ENCODE data around the gene FAM186B.

Gene FAM186B

GRCh38 chr12:49604856-49605255 is 583 bp downstream of the FAM186B start:
- no peak for DNase-seq

- DNase-seq = no peak
Measured at GRCh38 chr12:49603721-49604120, 1.7 kb downstream of the FAM186B start.

GRCh38 chr12:49599961-49600360 is 5.5 kb downstream of the FAM186B start:
- no peak for DNase-seq

GRCh38 chr12:49598527-49598926 is 6.9 kb downstream of the FAM186B start:
- DNase-seq = no peak

GRCh38 chr12:49588721-49589516 is 16.5 kb downstream of the FAM186B start:
- DNase-seq = no peak

- no peak for DNase-seq
Measured at GRCh38 chr12:49588281-49588680, 17.2 kb downstream of the FAM186B start.

GRCh38 chr12:49587174-49587908 is 18.1 kb downstream of the FAM186B start:
- DNase-seq = no peak

GRCh38 chr12:49585477-49586459 is 19.7 kb downstream of the FAM186B start:
- DNase-seq = no peak

- DNase-seq = no peak
Measured at GRCh38 chr12:49584591-49584990, 20.8 kb downstream of the FAM186B start.

GRCh38 chr12:49583366-49584094 is 21.9 kb downstream of the FAM186B start:
- DNase-seq = no peak

GRCh38 chr12:49582850-49583249 is 22.6 kb downstream of the FAM186B start:
- DNase-seq = no peak

- no peak for DNase-seq
Measured at GRCh38 chr12:49582201-49582600, 23.2 kb downstream of the FAM186B start.

- peak; percentile 70 for DNase-seq
Measured at GRCh38 chr12:49580572-49581535, 24.6 kb downstream of the FAM186B start.

GRCh38 chr12:49578471-49579112 is 26.8 kb downstream of the FAM186B start:
- no peak for DNase-seq

- no peak for DNase-seq
Measured at GRCh38 chr12:49577589-49578315, 27.7 kb downstream of the FAM186B start.

- DNase-seq = no peak
Measured at GRCh38 chr12:49568442-49569162, 36.8 kb downstream of the FAM186B start.

- DNase-seq = peak; percentile 90
Measured at GRCh38 chr12:49567611-49568441, 37.6 kb downstream of the FAM186B start, which contains the start of gene MCRS1. TSS of gene MCRS1 (minus strand) at chr12:49568142. CDS start at chr12:49566731, 1,411 bp downstream.

GRCh38 chr12:49567302-49567610 is 38.2 kb downstream of the FAM186B start:
- DNase-seq = no peak
